Activated CD4-positive, alpha-beta T cell treated with anti-CD3 and anti-CD28 coated beads for 36 hours (primary cell): Measurements from ENCODE around the gene ADTRP. TPM values are rescaled to one million over a fixed set of nuclear protein-coding genes. Genes with fewer than 3 reads are reported as not detected.

Experiments used
- ATAC-seq: fragments of 200-7000 bp; cut with Tn5 transposase; one replicate; pipeline ENCODE4 v1.10.0; 2021; ENCODE audit warnings: mild to moderate bottlenecking, moderate library complexity
- CTCF ChIA-PET: fragments of 350-600 bp; sonication (Branson Sonifier 250); formaldehyde crosslinking; loops from one replicate; lab custom pipeline; 2021; ENCODE audit warnings: antibody characterized with exemption; lab: Charles Lee
- POLR2A ChIA-PET: fragments of 350-600 bp; sonication (Branson Sonifier 250); formaldehyde crosslinking; loops from one replicate; lab custom pipeline; 2021; ENCODE audit warnings: antibody characterized with exemption, inconsistent platforms; lab: Charles Lee
- DNase-seq: peaks from one replicate; pipeline ENCODE4 v3.0.0-alpha.2; 2020
- H3K27ac Mint-ChIP-seq: one replicate; pipeline ENCODE4 v1.8.0; 2021; ENCODE audit warnings: mixed read lengths
- H3K27me3 Mint-ChIP-seq: one replicate; pipeline ENCODE4 v1.8.0; 2021; ENCODE audit warnings: mixed read lengths
- H3K36me3 Mint-ChIP-seq: one replicate; pipeline ENCODE4 v1.8.0; 2021; ENCODE audit warnings: low read depth, mixed read lengths
- H3K4me1 Mint-ChIP-seq: one replicate; pipeline ENCODE4 v1.8.0; 2021; ENCODE audit warnings: mixed read lengths
- H3K4me3 Mint-ChIP-seq: one replicate; pipeline ENCODE4 v1.8.0; 2021; ENCODE audit warnings: mild to moderate bottlenecking, moderate library complexity, mixed read lengths
- H3K9me3 Mint-ChIP-seq: one replicate; pipeline ENCODE4 v1.8.0; 2021; ENCODE audit warnings: low read depth, mixed read lengths
- intact Hi-C, 2 experiments: fragments of 100-400 bp; cut with DNase I in 1 of 2; cut with micrococcal nuclease in 1 of 2; formaldehyde crosslinking; loops; one replicate each; pipeline versions ENCODE4 v1.14.2 to v1.15.1; 2022 to 2024; cut with DNase I, micrococcal nuclease
- total RNA-seq, 2 experiments: library from RNA; stranded (reverse); gene quantifications; one replicate each; pipeline ENCODE4 v1.2.3, GENCODE V29; 2021

The ADTRP gene
- total RNA-seq, 2 experiments from 2014 or later, result 26.3 to 29.6 TPM

DNA sequence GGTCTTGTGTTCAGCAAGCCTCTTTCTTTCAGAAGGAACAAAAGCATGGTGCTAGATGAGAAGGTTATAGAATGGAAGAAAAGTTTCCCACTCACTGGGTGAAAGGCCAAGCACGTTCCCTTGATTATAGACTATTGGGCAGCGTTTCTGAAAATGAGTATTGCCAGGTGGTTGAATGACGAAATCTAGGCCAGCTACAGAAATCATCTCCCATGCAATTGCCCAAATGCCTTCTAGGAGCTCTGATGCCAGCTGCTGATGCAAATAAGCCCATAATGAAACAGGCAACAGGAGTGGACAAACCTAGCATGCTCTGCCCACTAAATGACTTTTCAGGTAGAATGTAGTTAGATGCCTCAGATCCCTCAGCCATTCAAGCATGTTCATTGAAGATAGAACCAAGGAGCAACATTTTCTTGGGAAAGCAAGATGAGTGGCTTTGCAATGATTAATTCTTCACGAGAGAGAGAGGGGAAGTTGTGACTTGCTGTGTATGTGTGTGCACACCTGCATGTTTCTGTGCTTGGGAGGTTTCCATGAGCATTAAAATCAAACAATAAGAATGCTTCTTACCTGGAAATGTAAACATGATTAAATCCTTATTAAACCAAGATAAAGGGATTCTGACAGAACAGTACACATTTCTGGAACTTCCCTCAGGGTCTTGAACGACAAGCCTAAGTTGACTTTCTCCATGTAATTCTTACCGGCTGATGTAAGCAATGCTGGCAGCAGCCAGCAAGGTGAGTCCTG, 43.6 kb downstream of the ADTRP start:
- no peak for ATAC-seq
- peaks cover 44% of the 10 kb centered on the region for H3K4me1 Mint-ChIP-seq
- peaks cover 7% of the 10 kb centered on the region for H3K9me3 Mint-ChIP-seq
- H3K36me3 Mint-ChIP-seq, result peaks cover 5% of the 10 kb centered on the region
- POLR2A ChIA-PET, result interaction anchor here (0.6 kb wide), 1 partner anchor 273 kb away, joined by 16 read pairs; no protein-coding TSS in a partner anchor
- CTCF ChIA-PET, result no interaction called here
- intact Hi-C loops, result loop anchor here in 1 of 2 experiments (5.0 kb wide), 1 partner anchor 277 kb away; the partner anchor contains the start of gene HIVEP1
- H3K4me3 Mint-ChIP-seq, result no peak overlapping the region
- no peak for DNase-seq
- H3K27ac Mint-ChIP-seq, result no peak overlapping the region
- H3K27me3 Mint-ChIP-seq, result peaks cover 2% of the 10 kb centered on the region

DNA sequence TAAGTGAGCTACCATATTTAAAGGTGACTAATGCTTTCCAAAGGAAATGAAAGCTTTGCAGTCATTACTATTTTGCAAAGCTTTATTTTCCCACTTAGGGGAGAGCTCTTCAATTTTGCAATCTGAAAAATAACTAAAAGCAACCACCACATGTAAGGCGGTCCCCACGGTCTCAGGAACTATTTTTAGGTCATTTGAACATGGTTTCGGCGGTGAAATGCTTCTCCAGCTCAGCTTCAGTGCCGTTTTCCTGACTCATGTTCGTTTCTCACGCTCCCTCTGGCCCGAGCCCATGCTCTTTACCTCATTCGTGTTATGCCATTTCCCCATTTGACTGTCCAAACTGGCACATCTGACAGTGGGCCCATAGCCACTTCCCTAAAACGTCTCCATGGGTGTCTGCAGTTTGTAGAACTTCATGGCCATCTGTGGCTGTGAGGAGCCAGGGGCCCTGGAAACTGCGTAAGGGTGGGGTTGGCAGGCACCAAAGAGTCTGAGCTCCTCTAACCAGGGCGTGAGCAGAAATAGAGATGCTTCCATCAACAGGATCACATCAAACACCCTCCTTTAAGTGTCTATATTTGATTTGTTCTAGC, 46.5 kb downstream of the ADTRP start:
- Mint-ChIP-seq H3K27me3 (peaks cover 2% of the 10 kb centered on the region), H3K4me1 (peaks cover 62% of the 10 kb centered on the region), H3K36me3 (peaks cover 6% of the 10 kb centered on the region), H3K27ac (peak overlapping the region; percentile 90), H3K9me3 (peaks cover 3% of the 10 kb centered on the region), H3K4me3 (peak overlapping the region; percentile 22)
- ChIA-PET POLR2A (interaction anchor here (0.6 to 3.1 kb wide), 8 partner anchors 10 to 282 kb away, joined by 3 to 60 read pairs (median 4); no protein-coding TSS in a partner anchor), CTCF (interaction anchor here (0.8 to 4.0 kb wide), 5 partner anchors 11 to 76 kb away, joined by 3 to 25 read pairs (median 4); no protein-coding TSS in a partner anchor)
- intact Hi-C loops, result loop anchor here (1.0 to 5.0 kb wide), 5 partner anchors 21 to 280 kb away; partner anchors contain the start of gene HIVEP1 (in 1 of the 2)
- DNase-seq (peak; percentile 84), ATAC-seq (peak; percentile 58)

DNA sequence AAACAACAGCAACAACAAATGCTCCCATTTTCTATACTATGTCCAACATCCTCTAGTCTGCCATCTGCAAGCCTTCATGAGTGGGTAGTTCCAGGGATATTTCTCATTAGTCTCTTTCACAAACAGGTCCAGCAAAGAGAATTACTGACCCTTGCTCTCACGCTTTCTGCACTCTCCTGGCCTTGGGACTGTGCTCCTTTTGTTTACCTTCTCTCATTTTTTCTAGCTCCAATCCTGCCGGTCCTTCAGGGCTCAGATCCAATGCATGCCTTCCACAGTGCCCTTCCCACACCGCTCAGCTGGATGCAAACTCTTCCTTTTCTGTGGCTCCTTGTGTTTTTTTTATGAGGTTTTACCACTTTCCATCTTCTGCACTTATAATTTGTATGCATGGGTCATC, 47.2 kb downstream of the ADTRP start:
- Mint-ChIP-seq H3K4me3 (peak overlapping the region; percentile 6), H3K9me3 (peaks cover 3% of the 10 kb centered on the region), H3K27ac (peak overlapping the region; percentile 90), H3K27me3 (peaks cover 2% of the 10 kb centered on the region), H3K36me3 (peaks cover 10% of the 10 kb centered on the region), H3K4me1 (peaks cover 65% of the 10 kb centered on the region)
- DNase-seq (no peak), ATAC-seq (no peak)
- intact Hi-C loops, result loop anchor here in 1 of 2 experiments (5.0 kb wide), 1 partner anchor 281 kb away; the partner anchor contains the start of gene HIVEP1
- CTCF ChIA-PET, result interaction anchor here (0.6 to 4.0 kb wide), 5 partner anchors 17 to 75 kb away, joined by 3 to 25 read pairs (median 4); no protein-coding TSS in a partner anchor
- POLR2A ChIA-PET, result interaction anchor here (0.6 to 3.1 kb wide), 8 partner anchors 9 to 283 kb away, joined by 3 to 60 read pairs (median 4); no protein-coding TSS in a partner anchor

DNA sequence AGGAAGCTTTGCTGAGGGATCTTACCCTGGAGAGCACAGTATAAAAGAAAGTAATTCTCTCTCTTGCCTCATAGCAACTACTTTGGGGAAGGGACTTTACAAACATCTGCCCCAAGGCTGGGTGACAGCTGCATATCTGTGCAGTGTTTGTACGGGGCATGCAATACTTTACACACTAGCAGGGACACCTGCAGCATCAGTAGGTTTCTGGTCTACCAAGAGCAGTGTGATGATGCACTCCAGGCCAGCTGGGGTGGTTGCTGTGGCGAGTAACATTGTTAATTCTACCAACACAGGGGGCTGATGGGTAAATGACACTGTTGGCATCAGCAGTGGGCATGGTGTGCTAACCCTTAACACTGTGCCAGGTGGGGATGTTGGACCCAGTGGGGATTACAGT, 48.0 kb downstream of the ADTRP start:
- peak overlapping the region; percentile 99 for H3K27ac Mint-ChIP-seq
- CTCF ChIA-PET, result interaction anchor here (4.0 kb wide), 1 partner anchor 18 kb away, joined by 25 read pairs; no protein-coding TSS in a partner anchor
- ATAC-seq (peak; percentile 19), DNase-seq (peak; percentile 66)
- H3K9me3 Mint-ChIP-seq, result peaks cover 3% of the 10 kb centered on the region
- no peaks in the 10 kb centered on the region for H3K27me3 Mint-ChIP-seq
- peaks cover 18% of the 10 kb centered on the region for H3K36me3 Mint-ChIP-seq
- POLR2A ChIA-PET, result interaction anchor here (3.1 kb wide), 1 partner anchor 19 kb away, joined by 60 read pairs; no protein-coding TSS in a partner anchor
- intact Hi-C loops, result loop anchor here in 1 of 2 experiments (5.0 kb wide), 1 partner anchor 282 kb away; the partner anchor contains the start of gene HIVEP1
- H3K4me3 Mint-ChIP-seq, result no peak overlapping the region
- H3K4me1 Mint-ChIP-seq, result peaks cover 72% of the 10 kb centered on the region

DNA sequence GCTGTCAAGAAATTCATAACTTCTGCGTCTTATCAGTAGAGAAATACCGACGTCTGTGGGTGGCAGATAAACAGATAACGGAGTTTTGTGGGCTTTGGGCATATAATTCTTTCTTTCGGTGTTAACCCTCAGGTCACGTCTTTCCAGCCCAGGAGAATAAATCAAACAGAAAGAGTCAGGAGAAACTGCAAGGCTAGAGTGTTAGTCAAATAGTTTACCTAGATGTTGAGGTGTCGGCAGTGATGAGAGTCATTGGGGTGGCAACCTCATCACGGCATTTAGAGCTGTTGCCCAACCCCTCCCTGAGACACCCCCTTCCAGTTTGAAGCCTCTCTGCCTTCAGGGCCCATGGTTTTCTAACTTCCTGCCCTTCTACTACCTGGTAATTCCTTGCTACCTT, 49.5 kb downstream of the ADTRP start:
- peaks cover 86% of the 10 kb centered on the region for H3K4me1 Mint-ChIP-seq
- H3K4me3 Mint-ChIP-seq, result peak overlapping the region; percentile 79
- ATAC-seq (peak; percentile 68), DNase-seq (peak; percentile 77)
- H3K36me3 Mint-ChIP-seq, result peaks cover 31% of the 10 kb centered on the region
- H3K27ac Mint-ChIP-seq, result peak overlapping the region; percentile 99
- intact Hi-C loops, result loop anchor here (2.0 kb wide), 2 partner anchors 18 to 282 kb away; no protein-coding TSS in a partner anchor
- POLR2A ChIA-PET, result interaction anchor here (0.6 to 2.1 kb wide), 4 partner anchors 13 to 479 kb away, joined by 4 to 38 read pairs (median 6); no protein-coding TSS in a partner anchor
- H3K9me3 Mint-ChIP-seq, result peaks cover 3% of the 10 kb centered on the region
- CTCF ChIA-PET, result interaction anchor here (0.7 to 4.1 kb wide), 2 partner anchors 16 to 315 kb away, joined by 4 to 35 read pairs; no protein-coding TSS in a partner anchor
- H3K27me3 Mint-ChIP-seq, result no peaks in the 10 kb centered on the region

DNA sequence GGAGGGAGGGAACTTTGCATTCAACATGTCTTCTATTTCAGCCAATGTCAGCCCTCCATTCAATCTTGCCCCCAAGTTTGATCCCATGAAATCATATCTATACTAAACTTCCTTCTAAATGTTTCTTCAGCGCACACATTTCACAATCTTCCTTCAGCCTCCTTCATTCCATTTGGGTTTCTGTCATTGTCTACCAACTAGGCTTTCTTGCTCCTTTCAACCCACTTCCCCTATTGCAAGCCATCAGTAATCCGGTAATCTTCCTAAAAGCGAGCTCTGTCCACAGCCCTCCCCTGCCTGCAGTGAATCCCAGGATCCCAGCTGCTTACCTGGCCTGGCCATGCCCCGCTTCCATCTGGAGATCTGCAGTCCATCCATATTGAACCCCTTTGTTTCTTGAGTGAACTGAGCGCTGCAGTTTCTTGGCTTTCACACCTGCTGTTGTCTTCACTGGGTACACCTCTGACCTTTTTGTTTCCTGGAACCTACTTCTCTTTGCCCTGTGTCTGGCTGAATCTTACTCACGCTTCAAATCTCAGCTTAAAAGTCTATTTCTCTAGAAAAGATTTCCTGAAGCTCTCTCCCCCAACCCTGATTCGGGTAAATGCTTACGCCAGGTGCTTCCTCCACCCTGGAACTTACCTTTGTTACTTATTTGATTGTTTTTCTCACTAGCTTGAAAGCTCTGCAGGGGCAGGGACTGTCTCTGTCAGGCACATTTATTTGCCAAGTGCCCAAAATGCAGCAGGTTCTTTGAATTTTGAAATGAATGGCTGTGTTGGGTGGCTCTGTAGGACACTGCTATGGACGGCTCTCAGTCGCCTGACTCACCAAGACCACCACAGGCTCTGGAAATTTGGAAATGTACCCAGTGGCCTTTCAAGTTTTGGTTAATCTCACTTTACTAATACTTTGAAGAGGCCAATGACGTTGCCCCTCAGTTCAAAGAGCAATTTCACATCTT, 50.3 kb downstream of the ADTRP start:
- peaks cover 90% of the 10 kb centered on the region for H3K4me1 Mint-ChIP-seq
- H3K9me3 Mint-ChIP-seq, result peaks cover 3% of the 10 kb centered on the region
- POLR2A ChIA-PET, result interaction anchor here (0.6 to 2.1 kb wide), 5 partner anchors 13 to 357 kb away, joined by 3 to 38 read pairs (median 4); no protein-coding TSS in a partner anchor
- intact Hi-C loops, result loop anchor here (1.0 to 2.0 kb wide), 3 partner anchors 14 to 283 kb away; no protein-coding TSS in a partner anchor
- no peaks in the 10 kb centered on the region for H3K27me3 Mint-ChIP-seq
- peaks cover 35% of the 10 kb centered on the region for H3K36me3 Mint-ChIP-seq
- ATAC-seq, result peak; percentile 49
- CTCF ChIA-PET, result interaction anchor here (0.8 to 4.1 kb wide), 3 partner anchors 15 to 143 kb away, joined by 3 to 35 read pairs (median 3); no protein-coding TSS in a partner anchor
- H3K4me3 Mint-ChIP-seq, result peak overlapping the region; percentile 79
- H3K27ac Mint-ChIP-seq, result peak overlapping the region; percentile 99
- peak; percentile 50 for DNase-seq

DNA sequence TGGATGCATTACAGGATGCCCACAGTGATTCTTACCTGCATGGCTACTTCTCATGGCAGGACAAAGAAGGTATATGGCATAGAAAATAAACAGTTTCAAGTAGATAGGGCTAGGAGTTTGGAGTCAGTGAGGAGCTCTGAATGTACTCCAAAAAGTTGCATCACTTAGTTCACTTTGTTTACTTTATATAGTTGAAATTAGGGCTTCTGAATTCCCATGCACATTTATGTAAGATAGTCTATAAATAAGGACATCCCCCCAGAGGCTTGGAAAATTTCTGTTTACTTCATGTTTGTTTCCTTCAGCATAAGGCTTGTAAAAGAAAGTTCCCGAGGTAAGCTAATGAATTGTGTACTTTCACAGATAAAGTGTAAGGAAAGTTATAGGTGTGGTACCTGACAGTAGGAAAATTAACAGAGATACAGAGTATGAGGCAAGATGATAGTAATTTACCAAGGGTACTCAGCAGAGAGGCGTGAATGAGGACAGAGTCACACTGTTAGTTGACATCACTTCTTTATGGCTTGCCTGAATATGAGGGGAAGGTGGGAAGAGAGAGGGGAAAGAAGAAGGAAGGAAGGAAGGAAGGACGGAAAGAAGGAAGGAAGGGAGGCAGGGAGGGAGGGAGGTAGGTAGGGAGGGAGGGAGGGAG, 51.1 kb downstream of the ADTRP start:
- Mint-ChIP-seq H3K36me3 (peaks cover 43% of the 10 kb centered on the region), H3K4me1 (peaks cover 90% of the 10 kb centered on the region), H3K9me3 (peaks cover 3% of the 10 kb centered on the region), H3K27me3 (no peaks in the 10 kb centered on the region), H3K4me3 (peak overlapping the region; percentile 79), H3K27ac (peak overlapping the region; percentile 99)
- DNase-seq, result no peak
- CTCF ChIA-PET, result interaction anchor here (4.1 kb wide), 1 partner anchor 14 kb away, joined by 35 read pairs; no protein-coding TSS in a partner anchor
- POLR2A ChIA-PET, result interaction anchor here (1.0 to 1.2 kb wide), 4 partner anchors 11 to 98 kb away, joined by 3 to 4 read pairs (median 3); no protein-coding TSS in a partner anchor
- ATAC-seq, result no peak
- intact Hi-C loops, result no loop called here

DNA sequence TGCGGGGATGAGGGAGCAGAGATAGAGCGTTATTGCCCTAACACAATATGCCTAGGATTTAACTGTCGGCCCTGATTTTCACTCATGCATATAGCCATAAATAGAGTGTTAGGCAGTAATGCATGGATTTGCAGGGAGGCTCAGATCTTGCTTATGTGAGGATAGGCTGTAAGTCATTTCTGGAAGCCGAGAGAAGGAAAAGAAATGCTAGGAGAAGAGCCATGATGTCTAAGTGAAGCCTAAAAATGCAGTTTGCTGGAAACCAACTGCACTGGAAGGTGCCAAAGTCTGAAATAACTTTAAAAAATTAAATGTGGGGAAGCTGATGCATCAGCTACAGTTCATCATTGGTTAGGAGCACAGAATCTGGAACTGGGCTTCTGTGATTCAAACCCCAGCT, 54.3 kb downstream of the ADTRP start:
- CTCF ChIA-PET, result interaction anchor here (0.9 to 1.4 kb wide), 3 partner anchors 8 to 25 kb away, joined by 3 to 4 read pairs (median 3); no protein-coding TSS in a partner anchor
- DNase-seq, result no peak
- POLR2A ChIA-PET, result interaction anchor here (2.3 kb wide), 1 partner anchor 12 kb away, joined by 18 read pairs; no protein-coding TSS in a partner anchor
- H3K4me1 Mint-ChIP-seq, result peaks cover 64% of the 10 kb centered on the region
- no peaks in the 10 kb centered on the region for H3K27me3 Mint-ChIP-seq
- H3K36me3 Mint-ChIP-seq, result peaks cover 58% of the 10 kb centered on the region
- peak overlapping the region; percentile 59 for H3K4me3 Mint-ChIP-seq
- ATAC-seq, result no peak
- H3K9me3 Mint-ChIP-seq, result no peaks in the 10 kb centered on the region
- H3K27ac Mint-ChIP-seq, result peak overlapping the region; percentile 86
- intact Hi-C loops, result no loop called here

DNA sequence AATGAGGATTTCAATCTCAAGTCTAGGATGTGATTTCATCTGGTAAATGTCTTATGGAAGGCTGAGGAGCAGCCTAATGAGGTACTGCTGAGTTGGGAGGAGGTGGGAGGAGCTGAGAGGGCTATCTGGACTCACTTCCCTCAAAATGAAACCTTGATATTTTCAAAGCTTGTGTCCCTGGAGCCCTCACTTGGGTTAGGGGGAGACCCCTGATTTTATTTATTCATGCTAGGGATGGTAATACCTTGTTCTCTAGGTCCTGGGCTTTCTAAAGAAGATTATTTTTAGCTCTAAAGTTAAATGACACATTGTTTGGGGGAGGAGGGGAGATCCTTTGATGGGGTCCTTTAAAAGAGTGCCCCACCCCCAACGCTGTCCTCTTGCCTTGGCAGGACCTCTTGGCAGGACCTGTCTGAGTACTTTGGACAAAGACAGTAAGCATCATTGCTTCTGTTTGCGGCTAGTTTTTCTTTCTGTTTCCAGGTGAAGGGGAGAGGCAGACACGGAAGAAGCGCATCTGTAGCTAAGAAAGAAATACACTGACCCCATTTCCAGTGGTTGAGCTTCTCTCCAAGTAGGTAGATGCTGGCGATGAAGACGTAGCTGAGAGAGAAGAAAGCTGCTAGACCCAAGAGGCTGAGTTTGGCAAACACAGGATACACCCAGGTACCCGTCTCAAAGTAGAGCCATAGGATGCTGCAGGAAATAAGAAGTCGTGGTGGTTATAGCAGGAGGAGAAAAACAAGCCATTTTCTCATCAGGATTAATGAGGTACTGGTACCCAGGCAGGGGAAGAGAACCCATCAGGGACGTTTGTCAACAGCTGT, 55.6 kb downstream of the ADTRP start:
- Mint-ChIP-seq H3K4me1 (peaks cover 56% of the 10 kb centered on the region), H3K27ac (peak overlapping the region; percentile 86), H3K36me3 (peaks cover 68% of the 10 kb centered on the region), H3K9me3 (no peaks in the 10 kb centered on the region), H3K4me3 (peak overlapping the region; percentile 59), H3K27me3 (no peaks in the 10 kb centered on the region)
- ChIA-PET CTCF (interaction anchor here (0.7 to 1.3 kb wide), 7 partner anchors 10 to 299 kb away, joined by 3 to 4 read pairs (median 3); no protein-coding TSS in a partner anchor), POLR2A (interaction anchor here (0.9 to 2.3 kb wide), 3 partner anchors 8 to 11 kb away, joined by 3 to 18 read pairs (median 7); no protein-coding TSS in a partner anchor)
- intact Hi-C loops, result no loop called here
- DNase-seq (no peak), ATAC-seq (peak; percentile 42)
